Tongue (tissue), 2 donors: ENCODE data around the gene AFF3. TPM values are rescaled to one million over a fixed set of nuclear protein-coding genes. Genes with fewer than 3 reads are reported as not detected.
"Not testable (repeated sequence)": the region's sequence is repeated elsewhere in the genome, so short reads cannot be mapped to it uniquely, and the experiment has no call there.

Experiments used
- DNase-seq: peaks from one replicate; pipeline ENCODE4 v3.0.0-alpha.2; 2015
- total RNA-seq: library from RNA; depleted of rRNA; stranded (reverse); fragments of >200 nt; gene quantifications from one replicate; pipeline ENCODE4 v1.2.3, GENCODE V29; 2014

AFF3 gene, protein sequence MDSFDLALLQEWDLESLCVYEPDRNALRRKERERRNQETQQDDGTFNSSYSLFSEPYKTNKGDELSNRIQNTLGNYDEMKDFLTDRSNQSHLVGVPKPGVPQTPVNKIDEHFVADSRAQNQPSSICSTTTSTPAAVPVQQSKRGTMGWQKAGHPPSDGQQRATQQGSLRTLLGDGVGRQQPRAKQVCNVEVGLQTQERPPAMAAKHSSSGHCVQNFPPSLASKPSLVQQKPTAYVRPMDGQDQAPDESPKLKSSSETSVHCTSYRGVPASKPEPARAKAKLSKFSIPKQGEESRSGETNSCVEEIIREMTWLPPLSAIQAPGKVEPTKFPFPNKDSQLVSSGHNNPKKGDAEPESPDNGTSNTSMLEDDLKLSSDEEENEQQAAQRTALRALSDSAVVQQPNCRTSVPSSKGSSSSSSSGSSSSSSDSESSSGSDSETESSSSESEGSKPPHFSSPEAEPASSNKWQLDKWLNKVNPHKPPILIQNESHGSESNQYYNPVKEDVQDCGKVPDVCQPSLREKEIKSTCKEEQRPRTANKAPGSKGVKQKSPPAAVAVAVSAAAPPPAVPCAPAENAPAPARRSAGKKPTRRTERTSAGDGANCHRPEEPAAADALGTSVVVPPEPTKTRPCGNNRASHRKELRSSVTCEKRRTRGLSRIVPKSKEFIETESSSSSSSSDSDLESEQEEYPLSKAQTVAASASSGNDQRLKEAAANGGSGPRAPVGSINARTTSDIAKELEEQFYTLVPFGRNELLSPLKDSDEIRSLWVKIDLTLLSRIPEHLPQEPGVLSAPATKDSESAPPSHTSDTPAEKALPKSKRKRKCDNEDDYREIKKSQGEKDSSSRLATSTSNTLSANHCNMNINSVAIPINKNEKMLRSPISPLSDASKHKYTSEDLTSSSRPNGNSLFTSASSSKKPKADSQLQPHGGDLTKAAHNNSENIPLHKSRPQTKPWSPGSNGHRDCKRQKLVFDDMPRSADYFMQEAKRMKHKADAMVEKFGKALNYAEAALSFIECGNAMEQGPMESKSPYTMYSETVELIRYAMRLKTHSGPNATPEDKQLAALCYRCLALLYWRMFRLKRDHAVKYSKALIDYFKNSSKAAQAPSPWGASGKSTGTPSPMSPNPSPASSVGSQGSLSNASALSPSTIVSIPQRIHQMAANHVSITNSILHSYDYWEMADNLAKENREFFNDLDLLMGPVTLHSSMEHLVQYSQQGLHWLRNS (N-terminal part only)
- total RNA-seq: 18.0 TPM

DNA sequence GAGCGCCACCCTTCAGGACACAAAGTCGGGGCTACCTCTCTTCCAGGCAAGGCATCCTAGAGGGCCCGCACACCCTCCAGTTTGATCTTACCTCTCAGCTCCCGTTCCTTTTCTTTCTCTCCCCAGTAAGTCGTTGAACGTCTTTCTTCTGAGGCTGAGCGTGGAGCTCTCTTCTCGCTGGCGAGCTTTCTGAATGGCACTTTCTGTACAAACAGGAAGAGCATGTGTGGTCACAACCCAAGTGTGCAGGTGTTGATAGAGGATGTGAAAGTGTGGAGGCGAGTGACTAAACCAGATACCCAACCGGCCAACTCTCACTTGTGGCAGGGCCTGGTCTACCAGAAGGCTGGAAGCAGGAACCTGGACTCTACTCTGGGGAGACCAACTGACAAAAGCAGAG lies at the start of gene AFF3:
AFF3 (minus strand) TSS at position 198 of the 400 bp plus-strand sequence. CDS start 38,136 bp downstream, outside the sequence.
- no peak for DNase-seq

DNA sequence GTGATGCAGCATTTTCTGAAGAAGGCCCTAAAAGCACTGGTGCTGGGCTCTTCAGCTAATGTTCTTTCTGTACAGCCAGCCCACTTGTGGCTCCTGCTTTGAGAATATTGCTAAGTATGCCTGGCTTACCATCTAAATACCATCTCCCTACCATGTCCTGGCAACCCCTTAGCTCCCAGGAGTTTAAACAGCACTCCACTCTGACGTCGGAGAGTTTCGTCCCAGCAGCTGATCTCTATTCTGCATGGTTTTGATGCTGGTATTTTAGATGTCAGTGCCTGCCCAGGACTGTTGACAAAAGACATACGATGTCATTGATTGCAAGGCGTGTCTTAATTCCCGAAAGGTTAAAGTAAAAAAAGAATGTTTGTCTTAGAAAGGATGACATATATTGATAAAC lies 47.0 kb upstream of the AFF3 start:
- DNase-seq: no peak

- no peak for DNase-seq
Measured at GRCh38 chr2:100188326-100188725, 45.9 kb upstream of the AFF3 start.

DNA sequence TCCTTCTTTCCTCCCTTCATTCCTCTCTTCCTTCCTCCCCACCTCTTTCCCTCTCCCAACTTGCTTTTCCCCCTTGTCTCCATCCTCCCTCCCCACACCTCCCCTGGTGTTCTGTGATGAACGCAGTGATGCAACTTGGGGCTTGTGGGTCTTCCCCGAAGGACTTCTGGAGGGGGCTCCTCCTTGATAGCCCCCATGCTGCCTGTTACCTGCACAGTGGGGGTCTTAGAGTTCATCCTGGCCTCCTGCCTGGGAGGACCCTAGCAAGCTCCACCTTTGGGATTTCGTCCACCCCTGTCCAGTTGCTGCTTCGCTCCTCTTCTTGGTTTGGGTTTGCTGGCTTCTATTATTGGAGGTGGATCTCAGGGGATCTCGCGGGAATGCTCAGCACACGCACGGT lies 43.7 kb upstream of the AFF3 start:
- no peak for DNase-seq

- DNase-seq: no peak
Measured at GRCh38 chr2:100185516-100185915, 43.1 kb upstream of the AFF3 start.

GRCh38 chr2:100185105-100185504 lies 42.7 kb upstream of the AFF3 start:
- no peak for DNase-seq

GRCh38 chr2:100184055-100184737 lies 41.8 kb upstream of the AFF3 start:
- DNase-seq: no peak

GRCh38 chr2:100182494-100183361 lies 40.3 kb upstream of the AFF3 start:
- DNase-seq: no peak

GRCh38 chr2:100180503-100180902 lies 38.1 kb upstream of the AFF3 start:
- no peak for DNase-seq

GRCh38 chr2:100179806-100180205 lies 37.4 kb upstream of the AFF3 start:
- DNase-seq: no peak

DNA sequence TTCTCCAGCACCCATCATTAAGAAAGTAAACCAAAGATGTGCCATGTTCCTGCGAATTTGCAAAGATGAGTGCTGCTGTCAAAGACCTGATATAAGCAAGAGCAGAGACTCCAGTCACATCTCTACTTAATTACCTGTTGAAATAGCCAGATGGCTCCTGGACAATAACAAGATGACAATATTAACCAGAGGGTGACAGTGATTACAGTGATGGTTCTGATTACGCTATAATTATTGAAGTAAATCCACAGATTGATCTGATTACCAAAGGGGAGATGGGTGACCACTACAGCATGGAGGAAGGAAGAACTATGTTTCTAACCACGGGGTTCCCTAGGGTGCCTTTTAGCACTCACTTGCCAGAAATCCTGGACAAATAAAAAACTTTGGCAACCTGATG lies 36.5 kb upstream of the AFF3 start:
- DNase-seq: no peak

DNA sequence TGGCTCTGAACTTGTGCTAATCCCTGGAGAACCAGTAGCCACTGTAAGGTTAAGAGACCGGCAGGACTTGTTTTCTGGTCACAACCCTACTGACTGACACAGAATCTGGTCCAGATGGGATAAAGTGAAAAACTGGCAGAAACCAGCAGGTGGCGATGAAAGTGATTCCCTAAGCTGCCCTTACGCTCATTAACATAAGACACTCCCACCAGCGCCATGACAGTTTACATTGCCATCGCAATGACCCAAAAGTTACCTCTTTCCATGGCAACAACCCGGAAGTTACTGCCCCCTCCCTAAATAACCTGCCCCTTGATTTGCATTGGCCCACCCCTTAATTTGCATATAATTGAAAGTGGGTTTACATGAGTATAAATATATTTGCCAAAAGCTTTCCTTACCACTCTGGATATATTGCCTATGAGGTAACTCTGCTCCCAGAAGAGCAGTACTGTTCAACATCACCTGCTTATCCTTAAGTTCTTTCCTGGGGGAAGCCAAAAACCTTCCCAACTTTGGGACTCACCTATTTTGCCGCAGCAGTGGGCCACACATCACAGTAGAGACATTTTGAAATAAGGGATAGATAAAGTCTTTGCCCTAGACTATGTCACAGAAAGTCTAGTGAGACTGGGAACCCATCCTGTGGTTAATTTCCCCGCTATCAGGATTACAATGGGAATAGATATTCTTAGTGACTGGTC lies 35.8 kb upstream of the AFF3 start:
- DNase-seq: no peak

GRCh38 chr2:100176925-100177324 lies 34.5 kb upstream of the AFF3 start:
- DNase-seq: no peak

GRCh38 chr2:100174026-100174431 lies 31.6 kb upstream of the AFF3 start:
- peak; percentile 44 for DNase-seq

GRCh38 chr2:100166701-100167100 lies 24.3 kb upstream of the AFF3 start:
- no peak for DNase-seq

GRCh38 chr2:100163605-100164004 lies 21.2 kb upstream of the AFF3 start:
- no peak for DNase-seq

- DNase-seq: no peak
Measured at GRCh38 chr2:100161945-100162620, 19.7 kb upstream of the AFF3 start.

DNA sequence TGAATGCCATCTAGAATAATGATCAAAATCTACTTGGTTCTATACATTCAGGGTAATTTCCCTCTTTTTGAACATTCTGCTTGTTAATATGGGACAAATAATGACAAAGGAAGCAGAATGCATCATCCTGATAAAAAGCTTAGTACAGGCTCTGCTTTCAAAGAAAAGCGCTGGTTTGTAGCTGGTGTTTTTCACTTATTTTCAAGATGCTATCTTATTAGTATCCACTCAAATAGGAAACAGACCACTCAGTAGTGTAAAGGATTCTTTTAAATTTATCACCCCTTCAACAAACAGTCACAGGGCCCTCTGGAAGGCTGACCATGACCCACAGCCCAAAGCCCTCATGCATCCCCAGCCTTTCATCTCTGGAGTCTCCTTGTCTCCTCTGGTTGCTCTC lies 18.0 kb upstream of the AFF3 start:
- DNase-seq: no peak

- DNase-seq: not testable (repeated sequence)
Measured at GRCh38 chr2:100151832-100152231, 9.4 kb upstream of the AFF3 start.

DNA sequence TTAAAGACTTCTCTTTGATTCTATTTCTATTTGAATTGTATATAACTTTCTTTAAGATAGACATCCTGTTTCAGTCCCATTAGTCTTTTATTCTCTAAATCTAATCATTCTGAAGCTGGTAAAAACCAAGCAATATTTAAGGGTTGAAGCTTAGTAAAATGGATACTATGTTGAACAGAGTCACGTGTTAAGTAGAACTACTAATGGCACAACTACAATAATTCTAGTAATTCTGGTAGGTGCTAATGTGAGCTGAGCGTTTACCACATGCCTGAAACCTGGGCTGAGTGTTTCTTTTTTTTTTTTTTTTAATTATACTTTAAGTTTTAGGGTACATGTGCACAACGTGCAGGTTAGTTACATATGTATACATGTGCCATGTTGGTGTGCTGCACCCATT lies 8.9 kb upstream of the AFF3 start:
- no peak for DNase-seq
